Diencephalon (tissue), 1 donor: ENCODE measurements around the gene ALS2CL. TPM values are rescaled to one million over a fixed set of nuclear protein-coding genes. Genes with fewer than 3 reads are reported as not detected.

Experiments
- small RNA-seq: library from RNA; depleted of rRNA; stranded (forward); fragments of <200 nt; gene quantifications from one replicate; pipeline ENCODE3, GENCODE V24; 2014
- total RNA-seq: library from RNA; depleted of rRNA; stranded (reverse); fragments of >200 nt; gene quantifications from one replicate; pipeline ENCODE4 v1.2.3, GENCODE V29; 2014

Gene ALS2CL, protein sequence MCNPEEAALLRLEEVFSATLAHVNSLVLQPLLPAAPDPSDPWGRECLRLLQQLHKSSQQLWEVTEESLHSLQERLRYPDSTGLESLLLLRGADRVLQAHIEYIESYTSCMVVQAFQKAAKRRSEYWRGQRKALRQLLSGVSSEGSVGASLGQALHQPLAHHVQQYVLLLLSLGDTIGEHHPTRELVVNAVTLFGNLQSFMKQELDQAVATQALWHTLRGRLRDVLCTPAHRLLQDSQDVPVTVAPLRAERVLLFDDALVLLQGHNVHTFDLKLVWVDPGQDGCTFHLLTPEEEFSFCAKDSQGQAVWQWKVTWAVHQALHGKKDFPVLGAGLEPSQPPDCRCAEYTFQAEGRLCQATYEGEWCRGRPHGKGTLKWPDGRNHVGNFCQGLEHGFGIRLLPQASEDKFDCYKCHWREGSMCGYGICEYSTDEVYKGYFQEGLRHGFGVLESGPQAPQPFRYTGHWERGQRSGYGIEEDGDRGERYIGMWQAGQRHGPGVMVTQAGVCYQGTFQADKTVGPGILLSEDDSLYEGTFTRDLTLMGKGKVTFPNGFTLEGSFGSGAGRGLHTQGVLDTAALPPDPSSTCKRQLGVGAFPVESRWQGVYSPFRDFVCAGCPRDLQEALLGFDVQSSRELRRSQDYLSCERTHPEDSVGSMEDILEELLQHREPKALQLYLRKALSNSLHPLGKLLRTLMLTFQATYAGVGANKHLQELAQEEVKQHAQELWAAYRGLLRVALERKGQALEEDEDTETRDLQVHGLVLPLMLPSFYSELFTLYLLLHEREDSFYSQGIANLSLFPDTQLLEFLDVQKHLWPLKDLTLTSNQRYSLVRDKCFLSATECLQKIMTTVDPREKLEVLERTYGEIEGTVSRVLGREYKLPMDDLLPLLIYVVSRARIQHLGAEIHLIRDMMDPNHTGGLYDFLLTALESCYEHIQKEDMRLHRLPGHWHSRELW
- total RNA-seq, result 2.1 TPM

DNA sequence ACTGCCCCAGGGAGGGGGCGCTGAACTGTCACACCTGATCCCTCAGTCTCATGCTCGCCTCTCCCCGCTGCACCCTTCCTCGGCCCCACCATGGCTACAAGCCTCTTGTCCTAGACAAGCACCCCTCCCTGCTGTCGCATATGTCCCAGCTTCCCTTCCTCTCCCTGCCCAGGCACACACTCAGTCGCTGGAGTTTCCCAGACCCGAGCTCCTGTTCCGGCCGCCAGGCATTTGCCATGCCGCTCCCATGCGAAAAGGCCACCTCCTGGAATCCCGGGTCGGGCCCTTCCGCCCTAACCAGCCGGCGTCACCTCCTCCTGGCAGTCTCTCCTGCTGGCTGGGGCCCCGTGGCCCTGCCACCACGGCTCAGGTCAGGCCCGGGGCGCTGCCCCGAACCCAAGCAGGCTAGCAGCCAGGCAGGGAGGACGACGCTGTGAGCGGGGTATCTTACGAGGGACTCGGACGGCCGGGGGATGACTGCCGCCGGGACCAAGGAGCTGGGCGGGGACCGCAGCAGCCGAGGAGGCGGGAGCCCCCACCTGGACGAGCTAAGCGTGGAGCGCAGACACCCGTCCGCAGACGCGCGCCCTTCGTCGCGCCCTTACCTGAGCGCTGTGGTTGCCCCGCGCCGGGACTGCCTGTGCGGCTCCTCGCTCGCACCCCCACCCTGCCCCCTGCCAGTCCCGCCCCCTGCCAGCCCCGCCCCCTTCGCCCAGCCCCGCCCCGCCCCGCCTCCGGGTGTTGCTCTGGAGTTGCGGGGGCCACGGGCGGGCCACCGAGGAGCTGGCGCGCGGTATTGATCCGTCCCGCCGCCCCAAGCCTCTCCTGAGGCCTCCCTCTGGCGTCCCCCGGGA lies at the start of gene ALS2CL:
Gene ALS2CL (minus strand): TSS at position 642 of the 854 bp plus-strand sequence. CDS start 4,239 bp downstream, outside the sequence.

DNA sequence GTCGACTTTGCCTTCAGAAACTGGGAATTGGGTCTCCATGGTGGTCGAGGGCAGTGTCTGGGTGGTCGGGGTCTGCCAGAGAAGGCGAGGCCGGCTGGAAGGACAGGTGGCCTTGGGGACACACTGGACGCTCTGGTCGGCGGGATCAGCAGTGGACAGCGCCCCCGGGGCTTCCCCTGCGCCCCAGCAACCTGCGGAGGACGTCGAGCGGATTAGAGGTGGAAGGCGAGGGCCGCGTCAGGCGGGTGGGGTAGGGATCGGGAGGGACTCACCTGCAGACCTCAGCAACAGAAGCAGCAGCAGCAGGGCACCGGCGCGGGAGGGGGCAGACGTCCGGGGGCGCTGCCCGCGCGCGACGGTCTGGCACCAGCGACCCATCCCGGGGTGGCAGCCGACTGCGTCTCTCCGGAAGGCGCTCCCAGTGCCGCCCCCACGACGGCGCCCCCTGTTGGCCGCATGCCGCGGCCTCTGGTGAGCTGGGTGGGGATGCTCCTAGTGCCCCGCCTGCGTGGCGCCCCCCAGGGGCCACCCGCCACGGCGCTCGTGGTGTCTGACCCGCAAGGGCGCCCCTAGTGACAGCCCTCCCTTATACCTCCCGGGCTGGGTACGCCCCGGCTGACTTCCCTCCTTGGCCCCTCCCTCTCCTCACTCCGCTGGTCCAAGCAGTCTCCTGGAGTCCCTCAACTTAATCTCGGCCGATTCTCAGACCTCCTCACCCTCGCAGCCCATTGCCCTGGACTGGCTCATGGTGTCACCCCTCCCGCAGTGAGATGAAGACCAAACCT lies 24.2 kb upstream of the ALS2CL start, which contains the start of gene PRSS50:
Gene PRSS50 (minus strand): TSS at position 423 of the 785 bp plus-strand sequence. CDS start 45 bp downstream, at position 378.

GRCh38 chr3:46701181-46701939 lies 7.9 kb upstream of the ALS2CL start, which contains the start of gene TMIE:
TSS of gene TMIE (plus strand) at chr3:46701392. CDS start at chr3:46701488, 96 bp downstream.

Small RNA genes within 50 kb of the gene (small RNA-seq; reads per million reads assigned to genes)
- not detected for gene RF00591

Other genes with a start within 250 kb of the ALS2CL start
- gene LTF, start 228.8 kb downstream of the ALS2CL start, total RNA-seq, result 0.92 TPM
- gene RTP3, start 195.7 kb downstream of the ALS2CL start, total RNA-seq, result not detected
- gene LRRC2, start 127.4 kb downstream of the ALS2CL start, total RNA-seq, result 1.2 TPM
- gene FAM240A, start 81.2 kb downstream of the ALS2CL start, total RNA-seq, result not detected
- 1.6 TPM for gene TMIE, start 7.7 kb upstream of the ALS2CL start, total RNA-seq
- not detected for gene PRSS50, start 24.2 kb upstream of the ALS2CL start, total RNA-seq
- 1.2 TPM for gene MYL3, start 169.8 kb upstream of the ALS2CL start, total RNA-seq
- gene PTH1R, start 184.0 kb upstream of the ALS2CL start, total RNA-seq, result 4.2 TPM